GM21390 (cell line): ENCODE results near the gene MST1.

Source experiments
- ATAC-seq: cut with Tn5 transposase; IDR thresholded peaks from one replicate; pipeline ENCODE4 v1.9.1; 2021; ENCODE audit not compliant: unreplicated experiment

Gene MST1

DNA sequence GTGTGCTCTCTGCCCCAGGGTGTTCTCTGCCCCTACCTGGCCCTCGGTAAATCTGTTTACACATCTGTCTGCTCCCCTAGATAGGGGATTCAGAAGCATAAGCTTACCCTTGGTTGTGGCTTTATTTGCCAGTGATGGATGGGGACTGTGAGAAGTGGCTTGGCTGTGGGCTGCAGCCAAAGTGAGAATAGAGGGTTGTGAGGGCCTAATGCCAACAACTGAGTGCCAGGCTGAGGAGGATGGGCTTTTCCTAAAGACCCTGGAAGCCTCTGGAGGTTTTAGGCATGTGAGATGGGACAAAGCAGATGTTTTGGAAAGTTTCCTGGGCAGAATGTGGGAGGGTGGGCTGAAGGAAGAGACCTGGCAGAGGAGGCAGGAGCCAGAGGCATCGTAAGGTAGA is 30.6 kb downstream of the MST1 start:
- ATAC-seq = no peak

GRCh38 chr3:49657208-49657915 is 31.9 kb downstream of the MST1 start:
- no peak for ATAC-seq

- ATAC-seq = no peak
Observed at GRCh38 chr3:49656541-49657112, 32.6 kb downstream of the MST1 start.

DNA sequence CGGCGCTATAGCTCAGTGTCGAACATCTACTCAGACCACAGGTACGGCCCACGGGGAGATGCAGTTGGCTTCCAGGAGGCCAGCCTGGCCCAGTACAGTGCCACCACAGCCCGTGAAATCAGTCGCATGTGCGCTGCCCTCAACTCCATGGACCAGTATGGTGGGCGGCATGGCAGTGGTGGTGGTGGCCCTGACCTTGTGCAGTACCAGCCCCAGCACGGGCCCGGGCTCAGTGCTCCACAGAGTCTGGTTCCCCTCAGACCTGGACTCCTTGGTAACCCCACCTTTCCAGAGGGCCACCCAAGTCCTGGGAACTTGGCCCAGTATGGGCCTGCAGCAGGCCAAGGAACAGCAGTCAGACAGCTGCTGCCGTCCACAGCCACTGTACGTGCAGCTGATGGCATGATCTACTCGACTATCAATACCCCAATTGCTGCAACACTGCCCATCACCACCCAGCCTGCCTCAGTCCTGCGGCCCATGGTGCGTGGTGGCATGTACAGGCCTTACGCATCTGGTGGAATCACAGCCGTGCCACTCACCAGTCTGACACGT is 33.5 kb downstream of the MST1 start:
- ATAC-seq = no peak

- ATAC-seq = no peak
Observed at GRCh38 chr3:49654955-49655556, 34.2 kb downstream of the MST1 start.

DNA sequence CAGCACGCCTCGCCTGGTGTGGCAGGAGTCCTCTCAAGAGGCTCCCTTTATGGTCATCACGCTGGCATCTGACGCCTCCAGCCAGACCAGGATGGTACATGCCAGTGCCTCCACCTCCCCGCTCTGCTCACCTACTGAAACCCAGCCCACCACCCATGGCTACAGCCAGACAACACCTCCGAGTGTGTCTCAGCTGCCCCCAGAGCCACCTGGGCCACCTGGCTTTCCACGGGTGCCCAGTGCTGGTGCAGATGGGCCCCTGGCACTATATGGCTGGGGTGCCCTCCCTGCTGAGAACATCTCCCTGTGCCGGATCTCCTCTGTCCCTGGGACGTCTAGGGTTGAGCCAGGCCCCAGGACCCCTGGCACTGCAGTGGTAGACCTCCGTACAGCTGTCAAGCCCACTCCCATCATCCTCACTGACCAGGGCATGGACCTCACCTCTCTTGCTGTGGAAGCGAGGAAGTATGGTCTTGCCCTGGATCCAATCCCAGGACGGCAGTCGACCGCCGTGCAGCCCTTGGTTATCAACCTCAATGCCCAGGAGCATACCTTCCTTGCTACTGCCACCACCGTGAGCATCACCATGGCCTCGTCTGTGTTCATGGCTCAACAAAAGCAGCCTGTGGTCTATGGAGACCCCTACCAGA is 35.0 kb downstream of the MST1 start:
- ATAC-seq = no peak

DNA sequence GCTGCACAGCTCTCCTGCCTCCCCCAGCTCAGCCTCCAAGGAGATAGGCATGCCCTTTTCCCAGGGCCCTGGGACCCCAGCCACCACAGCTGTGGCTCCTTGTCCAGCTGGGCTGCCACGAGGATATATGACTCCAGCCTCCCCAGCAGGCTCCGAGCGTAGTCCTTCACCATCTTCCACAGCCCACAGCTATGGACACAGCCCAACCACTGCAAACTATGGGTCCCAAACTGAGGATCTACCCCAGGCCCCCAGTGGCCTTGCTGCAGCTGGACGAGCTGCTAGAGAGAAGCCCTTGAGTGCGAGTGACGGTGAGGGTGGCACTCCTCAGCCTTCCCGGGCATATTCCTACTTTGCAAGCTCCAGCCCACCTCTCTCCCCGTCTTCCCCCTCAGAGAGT is 35.7 kb downstream of the MST1 start:
- ATAC-seq = no peak

GRCh38 chr3:49652903-49653415 is 36.3 kb downstream of the MST1 start:
- no peak for ATAC-seq

- ATAC-seq = no peak
Observed at GRCh38 chr3:49652218-49652902, 36.9 kb downstream of the MST1 start.

GRCh38 chr3:49650637-49651036 is 38.6 kb downstream of the MST1 start:
- no peak for ATAC-seq

GRCh38 chr3:49650177-49650576 is 39.1 kb downstream of the MST1 start:
- no peak for ATAC-seq

DNA sequence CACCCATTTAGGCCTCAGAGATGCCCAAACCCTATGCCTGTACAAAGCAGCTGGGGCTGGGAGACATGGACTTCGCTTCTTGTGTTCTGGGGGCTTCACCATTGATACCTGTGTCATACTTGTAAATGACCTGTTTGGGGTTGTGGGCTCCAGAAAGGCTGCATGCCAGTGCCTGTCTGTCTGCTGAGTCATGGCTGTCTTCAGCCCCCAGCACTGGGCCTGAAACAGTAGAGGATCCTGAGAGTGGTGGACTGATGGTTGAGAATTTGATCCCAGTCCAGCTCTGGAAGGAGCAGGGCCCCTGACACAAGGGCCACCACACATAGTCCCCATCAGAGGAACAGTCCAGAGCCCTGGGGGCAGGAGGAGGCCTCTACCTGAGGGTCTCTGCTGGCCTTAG is 39.7 kb downstream of the MST1 start:
- ATAC-seq = no peak

DNA sequence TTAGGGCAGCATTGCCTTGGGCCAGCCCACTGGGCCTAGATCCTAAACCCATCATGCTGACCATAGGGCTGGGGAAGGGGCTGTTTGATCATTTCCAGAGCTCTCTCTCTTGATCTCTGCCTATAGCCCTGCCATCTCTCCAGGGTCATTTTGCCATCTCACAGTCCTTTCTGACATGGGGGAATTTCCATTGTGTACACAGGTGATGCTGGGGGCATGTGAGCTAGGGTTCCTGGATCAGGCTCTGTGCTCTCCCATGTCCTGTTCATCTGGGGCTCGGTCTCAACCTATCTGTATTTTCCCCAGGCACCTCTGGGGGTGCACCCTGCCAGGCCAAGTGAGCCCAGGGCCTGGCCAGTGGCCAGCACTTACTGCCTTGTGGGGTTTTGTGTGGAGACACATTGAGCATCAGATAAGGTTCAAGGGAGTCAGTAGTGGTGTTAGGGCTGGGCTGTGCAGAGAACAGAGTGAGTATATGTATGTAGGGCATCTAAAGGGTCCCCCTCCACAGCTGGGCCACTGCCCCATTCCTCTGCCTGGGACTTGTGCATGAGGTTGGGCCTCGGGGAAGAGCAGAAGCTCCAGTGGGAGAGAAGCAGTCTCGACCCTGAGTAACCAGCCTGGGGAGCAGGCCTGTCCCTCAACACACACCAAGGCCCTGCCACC is 40.8 kb downstream of the MST1 start:
- no peak for ATAC-seq

DNA sequence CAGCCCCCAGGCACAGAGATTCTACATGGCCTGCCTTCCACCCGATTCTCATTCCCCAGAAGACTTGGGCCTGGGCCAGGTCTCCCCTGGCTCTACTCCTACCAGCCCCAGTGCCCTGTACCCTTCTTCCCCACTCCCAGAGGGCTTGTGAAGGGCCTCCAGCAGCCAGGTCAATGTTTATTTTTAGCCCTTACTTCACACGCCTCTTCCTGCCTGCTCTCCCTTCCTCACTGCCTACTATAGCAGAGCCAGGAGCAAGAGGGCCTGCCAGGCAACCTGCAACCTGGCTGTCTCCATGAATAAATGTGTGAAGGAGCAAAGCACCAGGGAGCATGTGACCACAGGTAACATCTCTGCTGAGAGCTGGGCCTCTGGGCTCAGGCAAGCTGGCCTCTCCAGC is 41.5 kb downstream of the MST1 start:
- no peak for ATAC-seq

GRCh38 chr3:49646236-49646635 is 43.0 kb downstream of the MST1 start:
- ATAC-seq = no peak

DNA sequence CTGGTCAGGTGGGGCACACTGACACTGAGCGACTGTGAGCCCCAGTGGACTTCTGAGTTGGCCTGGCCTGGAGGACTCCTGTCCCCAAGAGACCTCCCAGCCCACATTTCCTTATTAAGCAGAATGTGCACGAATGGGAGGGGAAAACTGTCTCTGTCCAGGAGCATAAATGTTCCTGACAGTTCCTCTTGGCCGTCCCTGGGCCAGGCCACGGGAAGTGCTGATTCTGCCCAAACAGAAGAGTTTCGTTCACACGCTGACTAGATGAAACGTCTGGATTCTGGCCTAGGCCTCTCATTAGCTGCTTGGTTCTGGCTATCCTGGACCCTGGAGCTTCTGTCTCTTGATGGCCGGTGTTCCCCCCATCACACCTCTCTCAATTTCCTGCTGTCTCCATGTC is 44.6 kb downstream of the MST1 start:
- no peak for ATAC-seq

DNA sequence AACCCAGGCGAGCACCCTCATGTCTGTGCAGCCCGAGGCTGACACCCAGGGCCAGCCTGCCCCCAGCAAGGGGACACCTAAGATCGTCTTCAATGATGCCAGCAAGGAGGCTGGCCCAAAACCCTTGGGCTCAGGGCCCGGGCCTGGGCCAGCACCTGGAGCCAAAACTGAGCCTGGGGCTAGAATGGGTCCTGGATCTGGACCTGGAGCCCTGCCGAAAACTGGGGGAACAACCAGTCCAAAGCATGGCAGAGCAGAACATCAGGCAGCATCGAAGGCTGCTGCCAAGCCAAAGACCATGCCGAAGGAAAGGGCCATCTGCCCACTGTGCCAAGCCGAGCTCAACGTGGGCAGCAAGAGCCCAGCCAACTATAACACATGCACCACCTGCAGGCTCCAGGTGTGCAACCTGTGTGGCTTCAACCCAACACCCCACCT is 46.5 kb downstream of the MST1 start:
- ATAC-seq = no peak

GRCh38 chr3:49641921-49642707 is 47.2 kb downstream of the MST1 start:
- ATAC-seq = no peak

DNA sequence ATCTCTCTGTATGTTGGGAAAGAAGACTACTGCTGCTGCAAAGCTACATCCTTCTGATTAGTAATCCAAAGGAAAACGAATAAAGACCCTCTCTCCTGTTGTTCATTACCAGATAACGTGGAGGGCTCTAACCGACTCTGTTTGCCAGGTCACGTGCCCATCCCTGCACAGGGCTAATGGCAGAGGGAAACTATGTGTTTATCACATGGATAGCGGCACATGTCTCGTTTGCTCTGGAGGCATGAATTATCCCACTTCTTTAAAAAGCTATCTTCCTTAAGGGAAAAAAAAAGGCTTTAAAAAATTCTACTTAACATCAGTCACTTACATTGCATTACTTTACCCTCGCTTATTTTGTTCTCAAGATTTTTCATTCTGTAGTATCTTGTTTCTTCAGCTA is 48.0 kb downstream of the MST1 start:
- ATAC-seq = no peak

DNA sequence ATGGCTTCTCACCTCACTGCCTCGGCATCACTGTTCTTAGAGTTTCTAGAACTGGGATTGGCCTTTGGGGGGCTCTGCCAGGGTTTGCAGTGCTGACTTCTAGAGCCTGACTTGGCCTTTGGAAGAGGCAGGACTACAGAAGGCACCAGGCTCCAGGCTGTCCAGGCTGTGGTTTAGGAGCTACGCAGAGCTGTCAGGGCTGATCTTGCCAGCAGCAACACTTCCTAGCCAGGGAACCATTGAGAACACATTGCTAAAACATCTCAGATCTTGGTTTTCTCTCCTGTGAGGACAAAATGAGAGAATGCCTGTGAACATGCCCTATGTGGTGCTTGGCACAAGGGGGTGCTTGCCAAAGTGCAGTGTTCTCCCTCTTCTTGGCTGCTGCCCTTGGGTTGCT is 49.7 kb downstream of the MST1 start:
- no peak for ATAC-seq
